Ectodermal cell (in vitro differentiated cells): ENCODE results near the gene SDK2.
"Not testable (repeated sequence)": the region's sequence is repeated elsewhere in the genome, so short reads cannot be mapped to it uniquely, and the experiment has no call there.

Experiments
- H3K27ac ChIP-seq: 2 replicates; pipeline ENCODE4 v1.7.0; 2013; ENCODE audit warnings: mild to moderate bottlenecking, low read depth, low read length; ENCODE audit not compliant: insufficient read depth, poor library complexity, severe bottlenecking
- H3K27me3 ChIP-seq: 2 replicates; pipeline ENCODE4 v1.7.0; 2013; ENCODE audit warnings: mild to moderate bottlenecking, low read length; ENCODE audit not compliant: insufficient read depth, control insufficient read depth, poor library complexity, severe bottlenecking
- H3K36me3 ChIP-seq: one replicate; pipeline ENCODE4 v1.7.0; 2013; ENCODE audit warnings: low read length; ENCODE audit not compliant: control insufficient read depth, insufficient read depth
- H3K4me1 ChIP-seq: one replicate; pipeline ENCODE4 v1.7.0; 2013; ENCODE audit warnings: low read length; ENCODE audit not compliant: control insufficient read depth, insufficient read depth
- H3K4me3 ChIP-seq: 2 replicates; pipeline ENCODE4 v1.7.0; 2013; ENCODE audit warnings: low read depth, low read length, control low read depth; ENCODE audit not compliant: insufficient read depth
- H3K9me3 ChIP-seq: 2 replicates; pipeline ENCODE4 v1.7.0; 2013; ENCODE audit warnings: mild to moderate bottlenecking, low read length, moderate library complexity; ENCODE audit not compliant: control insufficient read depth
- WGBS, 2 experiments: methylation state at CpG; one replicate each; pipeline ENCODE4 v1.1.7; 2013; ENCODE audit warnings: missing lambda C conversion rate in 2 of 2; 5-methylcytosine and 5-hydroxymethylcytosine counted together

SDK2 gene

GRCh38 chr17:73480740-73481139 is 163.5 kb downstream of the SDK2 start:
- Histone ChIP-seq H3K4me3 (no peak overlapping the region), H3K27ac (no peak overlapping the region), H3K27me3 (no peaks in the 10 kb centered on the region), H3K4me1 (peaks cover 7% of the 10 kb centered on the region), H3K36me3 (peaks cover 7% of the 10 kb centered on the region), H3K9me3 (no peaks in the 10 kb centered on the region)
- 88 to 90% methylated on average over 4 of the region's 4 CpGs for whole genome bisulfite sequencing, 2 experiments

GRCh38 chr17:73478768-73479424 is 165.3 kb downstream of the SDK2 start:
- WGBS, 2 experiments, result 92% methylated on average over 14 of the region's 14 CpGs
- Histone ChIP-seq H3K4me3 (no peak overlapping the region), H3K27ac (no peak overlapping the region), H3K4me1 (peaks cover 7% of the 10 kb centered on the region), H3K36me3 (no peaks in the 10 kb centered on the region), H3K27me3 (no peaks in the 10 kb centered on the region), H3K9me3 (no peaks in the 10 kb centered on the region)

DNA sequence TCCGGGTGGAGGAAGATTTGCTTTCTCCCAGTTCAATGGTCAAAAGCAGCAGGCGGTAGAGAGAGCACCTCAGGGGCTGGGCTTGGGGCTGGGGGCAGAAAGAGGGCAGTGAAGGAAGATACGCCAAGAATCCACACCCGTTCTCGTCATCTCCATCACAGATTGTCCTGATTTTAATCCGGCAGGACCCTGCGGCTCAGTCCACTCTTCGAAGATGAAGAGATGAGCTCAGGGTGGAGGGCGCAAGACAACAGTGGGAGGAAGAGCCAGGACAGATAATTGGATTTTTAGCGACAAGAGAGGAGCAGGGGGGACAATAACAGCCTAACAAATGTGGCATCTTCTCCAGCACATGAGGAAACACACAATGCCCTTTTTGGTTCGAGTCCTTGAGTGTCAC is 165.9 kb downstream of the SDK2 start:
- H3K27ac ChIP-seq, result no peak overlapping the region
- no peaks in the 10 kb centered on the region for H3K27me3 ChIP-seq
- 71 to 75% methylated on average over 11 of the region's 11 CpGs for WGBS, 2 experiments
- no peak overlapping the region for H3K4me3 ChIP-seq
- no peaks in the 10 kb centered on the region for H3K9me3 ChIP-seq
- H3K36me3 ChIP-seq, result peaks cover 3% of the 10 kb centered on the region
- peaks cover 7% of the 10 kb centered on the region for H3K4me1 ChIP-seq

DNA sequence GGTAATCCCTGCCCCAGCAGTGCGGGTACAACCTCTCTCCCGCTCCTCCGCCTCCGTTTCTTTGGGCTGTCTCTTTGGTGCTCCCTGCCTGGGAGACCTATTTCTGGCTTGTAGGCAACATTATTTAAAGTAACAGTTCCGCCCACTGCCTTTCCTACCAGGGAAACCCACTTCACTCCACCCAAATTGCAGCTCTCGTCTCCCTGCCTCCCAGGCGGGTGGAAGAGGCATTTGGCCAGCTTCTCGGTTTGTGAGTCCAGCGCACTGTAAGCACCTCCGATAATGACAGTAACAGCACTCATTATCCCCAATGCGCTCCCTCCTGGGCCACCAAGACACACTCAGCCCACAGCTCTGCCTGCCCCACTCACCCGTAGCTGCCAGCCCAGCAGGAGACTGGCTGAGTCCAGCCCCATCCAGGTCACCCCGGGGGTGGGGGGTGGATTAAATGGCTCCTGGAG is 167.3 kb downstream of the SDK2 start:
- Histone ChIP-seq H3K27me3 (no peaks in the 10 kb centered on the region), H3K4me3 (no peak overlapping the region)
- WGBS, 2 experiments, result 78 to 80% methylated on average over 13 of the region's 13 CpGs

DNA sequence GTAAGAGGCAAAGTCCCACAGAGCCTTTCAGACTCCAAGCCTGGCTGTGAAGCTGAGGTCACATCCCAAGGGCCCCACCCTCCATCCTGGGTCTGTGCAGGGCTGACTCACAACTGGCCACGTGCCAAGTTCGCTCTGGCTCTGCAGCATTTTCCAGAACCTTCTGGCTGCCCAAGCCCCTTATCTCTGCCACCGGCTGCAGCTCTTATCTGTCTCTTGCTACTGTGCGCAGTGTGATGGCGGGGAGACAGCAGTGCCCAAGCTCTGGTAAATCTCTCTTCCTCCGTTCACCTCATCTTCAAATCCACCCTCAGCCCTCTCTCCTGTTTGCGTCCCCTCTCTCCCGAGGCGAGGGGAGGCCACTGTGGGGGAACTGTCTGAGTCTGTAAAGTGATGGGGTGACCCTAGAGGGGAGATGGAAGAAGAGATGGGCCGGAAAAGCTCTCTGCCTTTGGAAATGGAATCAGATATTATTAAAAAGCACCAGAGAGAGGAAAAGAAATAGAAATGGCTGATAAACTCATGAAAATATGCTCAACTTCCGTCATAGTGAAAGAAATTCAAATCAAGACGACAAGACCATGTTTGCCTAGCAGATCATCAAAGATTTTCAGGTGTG is 169.8 kb downstream of the SDK2 start:
- no peak overlapping the region for H3K27ac ChIP-seq
- no peaks in the 10 kb centered on the region for H3K9me3 ChIP-seq
- H3K27me3 ChIP-seq, result no peaks in the 10 kb centered on the region
- peaks cover 19% of the 10 kb centered on the region for H3K36me3 ChIP-seq
- 88 to 90% methylated on average over 11 of the region's 12 CpGs for WGBS, 2 experiments
- H3K4me1 ChIP-seq, result peaks cover 16% of the 10 kb centered on the region
- no peak overlapping the region for H3K4me3 ChIP-seq

More for the DNA sequence above, 167.3 kb downstream of the SDK2 start:
- H3K27ac ChIP-seq, result no peak overlapping the region
- peaks cover 13% of the 10 kb centered on the region for H3K36me3 ChIP-seq
- H3K9me3 ChIP-seq, result no peaks in the 10 kb centered on the region
- H3K4me1 ChIP-seq, result peaks cover 7% of the 10 kb centered on the region

DNA sequence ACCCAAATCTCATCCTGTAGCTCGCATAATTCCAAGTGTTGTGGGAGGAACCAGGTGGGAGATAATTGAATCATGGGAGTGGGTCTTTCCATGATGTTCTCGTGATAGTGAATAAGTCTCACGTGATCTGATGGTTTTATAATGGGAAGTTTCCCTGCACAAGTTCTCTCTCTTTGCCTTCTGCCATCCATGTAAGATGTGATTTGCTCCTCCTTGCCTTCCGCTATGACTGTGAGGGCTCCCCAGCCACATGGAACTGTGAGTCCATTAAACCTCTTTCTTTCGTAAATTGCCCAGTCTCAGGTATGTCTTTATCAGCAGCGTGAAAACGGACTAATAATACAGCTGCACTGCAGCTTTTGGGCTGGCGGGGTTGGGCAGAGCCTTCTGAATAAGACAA is 171.5 kb downstream of the SDK2 start:
- peaks cover 19% of the 10 kb centered on the region for H3K36me3 ChIP-seq
- not testable (repeated sequence) for H3K27me3 ChIP-seq, H3K4me3 ChIP-seq, H3K9me3 ChIP-seq, H3K27ac ChIP-seq
- WGBS, 2 experiments, result 83 to 85% methylated on average over 8 of the region's 8 CpGs
- H3K4me1 ChIP-seq, result peaks cover 14% of the 10 kb centered on the region

GRCh38 chr17:73471924-73472323 is 172.3 kb downstream of the SDK2 start:
- Histone ChIP-seq H3K4me1 (peaks cover 13% of the 10 kb centered on the region), H3K9me3 (no peaks in the 10 kb centered on the region), H3K27me3 (no peaks in the 10 kb centered on the region), H3K27ac (no peak overlapping the region), H3K36me3 (peaks cover 19% of the 10 kb centered on the region), H3K4me3 (no peak overlapping the region)
- 91 to 92% methylated on average over 12 of the region's 12 CpGs for WGBS, 2 experiments

DNA sequence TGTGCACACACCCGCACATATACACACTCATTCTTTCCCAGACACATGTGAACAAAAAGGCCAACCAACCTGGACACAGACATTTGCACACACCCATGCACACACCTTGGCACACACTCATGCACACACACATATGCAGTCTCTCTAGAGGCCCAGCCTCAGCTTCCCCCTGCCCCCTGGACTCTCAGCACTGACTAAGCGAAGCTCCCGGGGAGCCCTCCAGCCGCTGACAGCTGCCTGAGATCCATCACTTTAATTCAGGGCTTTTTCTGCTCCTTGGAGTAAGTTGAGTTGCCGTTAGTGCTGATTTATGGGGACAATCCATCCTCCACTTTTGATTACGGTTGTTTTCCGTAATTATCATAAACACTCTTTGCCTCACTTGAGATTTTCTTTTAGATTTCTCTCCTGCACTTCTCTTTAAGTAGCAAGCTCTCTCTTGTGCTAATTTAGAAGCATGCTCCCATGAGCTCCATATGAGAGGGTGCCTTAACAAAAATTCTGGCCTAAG is 173.9 kb downstream of the SDK2 start:
- H3K27ac ChIP-seq, result no peak overlapping the region
- H3K36me3 ChIP-seq, result peaks cover 19% of the 10 kb centered on the region
- no peaks in the 10 kb centered on the region for H3K27me3 ChIP-seq
- H3K9me3 ChIP-seq, result no peaks in the 10 kb centered on the region
- peaks cover 12% of the 10 kb centered on the region for H3K4me1 ChIP-seq
- WGBS, 2 experiments, result 91 to 93% methylated on average over 7 of the region's 7 CpGs
- H3K4me3 ChIP-seq, result no peak overlapping the region

DNA sequence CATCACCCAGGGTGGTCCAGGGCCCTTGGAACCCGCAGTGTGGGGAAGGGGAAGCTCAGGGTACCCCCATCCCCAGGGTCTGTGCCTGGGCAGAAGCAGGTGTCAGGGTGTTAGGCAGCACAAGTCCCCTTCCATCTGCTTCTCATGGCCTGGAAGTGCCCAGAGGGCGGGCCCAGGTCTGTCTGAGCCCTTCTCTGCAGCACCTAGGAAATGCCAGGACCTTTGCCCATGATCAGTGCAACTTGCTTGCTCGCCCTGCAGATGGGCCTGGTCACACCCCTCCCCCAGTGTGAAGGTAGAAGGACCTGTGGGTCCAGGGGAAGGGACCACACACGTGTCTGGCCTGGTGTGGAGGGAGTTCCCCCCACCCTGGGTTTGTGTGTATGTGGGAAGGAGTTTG is 174.9 kb downstream of the SDK2 start:
- H3K36me3 ChIP-seq, result peaks cover 19% of the 10 kb centered on the region
- H3K27me3 ChIP-seq, result no peaks in the 10 kb centered on the region
- no peaks in the 10 kb centered on the region for H3K9me3 ChIP-seq
- H3K4me3 ChIP-seq, result no peak overlapping the region
- H3K27ac ChIP-seq, result no peak overlapping the region
- WGBS, 2 experiments, result 88 to 93% methylated on average over 4 of the region's 4 CpGs
- peaks cover 12% of the 10 kb centered on the region for H3K4me1 ChIP-seq

- no peak overlapping the region for H3K4me3 ChIP-seq
- H3K9me3 ChIP-seq, result no peaks in the 10 kb centered on the region
- H3K36me3 ChIP-seq, result peaks cover 14% of the 10 kb centered on the region
- peaks cover 12% of the 10 kb centered on the region for H3K4me1 ChIP-seq
- H3K27ac ChIP-seq, result no peak overlapping the region
- 97 to 98% methylated on average over 5 of the region's 5 CpGs for WGBS, 2 experiments
- H3K27me3 ChIP-seq, result no peaks in the 10 kb centered on the region
Measured at GRCh38 chr17:73468221-73468620, 176.0 kb downstream of the SDK2 start.
